Left lung (tissue), 10 donors: ENCODE results near the gene NDUFAF7. TPM values are rescaled to one million over a fixed set of nuclear protein-coding genes. Genes with fewer than 3 reads are reported as not detected.

Experiments
- ATAC-seq: fragments of 200-7000 bp; cut with Tn5 transposase; one replicate; pipeline ENCODE4 v1.9.1; 2020; ENCODE audit warnings: moderate library complexity
- DNase-seq, 4 donors: peaks; one replicate each; pipeline ENCODE4 v3.0.0-alpha.2; 2013 to 2020
- H3K27ac ChIP-seq, 2 donors: fragments of 200-600 bp; sonication (generic) in 1 of 2; one replicate each; pipeline versions ENCODE4 v1.5.0 to v1.8.0; 2020 to 2021
- H3K27me3 ChIP-seq, 2 donors: fragments of 200-600 bp; sonication (generic) in 1 of 2; one replicate each; pipeline versions ENCODE4 v1.5.0 to v1.8.0; 2020 to 2021
- H3K36me3 ChIP-seq, 2 donors: fragments of 200-600 bp; sonication (generic) in 1 of 2; one replicate each; pipeline versions ENCODE4 v1.5.0 to v1.8.0; 2020 to 2021
- H3K4me1 ChIP-seq, 2 donors: fragments of 200-600 bp; one replicate each; pipeline ENCODE4 v1.8.0; 2021
- H3K4me3 ChIP-seq, 2 donors: fragments of 200-600 bp; sonication (generic) in 1 of 2; one replicate each; pipeline versions ENCODE4 v1.5.0 to v1.8.0; 2020 to 2021; ENCODE audit warnings: mild to moderate bottlenecking in 1 of 2
- H3K9me3 ChIP-seq, 2 donors: fragments of 200-600 bp; sonication (generic) in 1 of 2; one replicate each; pipeline versions ENCODE4 v1.5.0 to v1.8.0; 2020 to 2021
- CTCF ChIP-seq, 2 donors: fragments of 200-600 bp; sonication (generic) in 1 of 2; IDR thresholded peaks; one replicate each; pipeline versions ENCODE4 v1.5.0 to v1.8.0; 2021; ENCODE audit warnings: antibody characterized with exemption in 2 of 2
- intact Hi-C, 2 donors: fragments of 100-400 bp; cut with DNase I; formaldehyde crosslinking; loops; one replicate each; pipeline versions ENCODE4 v1.11.2 to v1.14.2; 2022
- polyA plus RNA-seq, 6 donors: library from polyadenylated mRNA; unstranded; fragments of 120-200 nt; gene quantifications; one replicate each; pipeline ENCODE4 v1.2.1, GENCODE V29; 2013; ENCODE audit not compliant: insufficient read length in 6 of 6
- total RNA-seq, 2 donors: library from RNA; stranded (reverse); fragmentation: NEBNext Ultra II Directional; extraction: Animal tissue kit (Norgen Biotek cat#: 25700); gene quantifications; one replicate each; pipeline ENCODE4 v1.2.1, GENCODE V29; 2021
- donor health status: DM: no; HTN: yes; CAD: no.
- donor health status: DM: no; HTN: no; CAD: no.

The NDUFAF7 gene
- total and polyA plus RNA-seq, 8 donors: 12.3 to 41.8 (median 31.0) TPM

GRCh38 chr2:37297632-37298031 is 66.2 kb downstream of the NDUFAF7 start:
- no peak for DNase-seq

More at GRCh38 chr2:37297632-37298031, 66.2 kb downstream of the NDUFAF7 start:
- Histone ChIP-seq H3K27ac (no peak overlapping the region), H3K9me3 (no peaks in the 10 kb centered on the region), H3K4me3 (no peak overlapping the region), H3K27me3 (no peaks in the 10 kb centered on the region), H3K4me1 (no peaks in the 10 kb centered on the region), H3K36me3 (peaks cover 0 to 2% of the 10 kb centered on the region in 2 donors)
- no peak for ATAC-seq
- intact Hi-C loops: no loop called here
- TF ChIP-seq CTCF (IDR thresholded peaks at IDR 0.05): no peak

Other genes with a start within 250 kb of the NDUFAF7 start
- 10 to 100 TPM; 21.8 to 23.2 TPM for gene HEATR5B, start 147.3 kb upstream of the NDUFAF7 start, total RNA-seq
- gene HEATR5B, start 147.3 kb upstream of the NDUFAF7 start, polyA plus RNA-seq: 10 to 100 TPM; 25.1 to 33.7 (median 27.2) TPM
- gene GPATCH11, start 147.1 kb upstream of the NDUFAF7 start, total RNA-seq: 1 to 10 TPM; 7.8 to 8.1 TPM
- gene GPATCH11, start 147.1 kb upstream of the NDUFAF7 start, polyA plus RNA-seq: 10 to 100 TPM; 10.3 to 13.0 (median 12.1) TPM
- gene EIF2AK2, start 74.7 kb upstream of the NDUFAF7 start, total RNA-seq: 10 to 100 TPM; 53.3 to 54.2 TPM
- gene EIF2AK2, start 74.7 kb upstream of the NDUFAF7 start, polyA plus RNA-seq: 10 to 100 TPM; 36.1 to 39.3 (median 37.3) TPM
- gene SULT6B1, start 43.0 kb upstream of the NDUFAF7 start, total RNA-seq: not detected
- gene SULT6B1, start 43.0 kb upstream of the NDUFAF7 start, polyA plus RNA-seq: 1 to 10 TPM in 1 of 6 donors, not detected in 5; 1.5 TPM
- gene CEBPZOS, start 35.2 kb upstream of the NDUFAF7 start, total RNA-seq: 10 to 100 TPM; 33.1 to 38.8 TPM
- 10 to 100 TPM; 47.2 to 54.3 (median 52.1) TPM for gene CEBPZOS, start 35.2 kb upstream of the NDUFAF7 start, polyA plus RNA-seq
- 10 to 100 TPM; 36.0 to 42.5 TPM for gene CEBPZ, start 62 bp upstream of the NDUFAF7 start, total RNA-seq
- gene CEBPZ, start 62 bp upstream of the NDUFAF7 start, polyA plus RNA-seq: 10 to 100 TPM; 68.5 to 81.2 (median 73.2) TPM
- gene PRKD3, start 93.2 kb downstream of the NDUFAF7 start, total RNA-seq: 10 to 100 TPM; 36.2 to 43.7 TPM
- 10 to 100 TPM; 53.6 to 65.8 (median 60.0) TPM for gene PRKD3, start 93.2 kb downstream of the NDUFAF7 start, polyA plus RNA-seq
- 10 to 100 TPM; 11.5 to 16.6 TPM for gene QPCT, start 113.0 kb downstream of the NDUFAF7 start, total RNA-seq
- 10 to 100 TPM in 3 of 6 donors, 1 to 10 TPM in 3; 4.1 to 20.8 (median 9.5) TPM for gene QPCT, start 113.0 kb downstream of the NDUFAF7 start, polyA plus RNA-seq